ENCODE results near the gene TMC5. TPM values are rescaled to one million over a fixed set of nuclear protein-coding genes. Genes with fewer than 3 reads are reported as not detected.
"Not testable (repeated sequence)": the region's sequence is repeated elsewhere in the genome, so short reads cannot be mapped to it uniquely, and the experiment has no call there.

Gene TMC5
- total RNA-seq, 2 experiments from 2014 or later = not detected

- H3K4me1 Mint-ChIP-seq (ENCODE audit: low read depth) = no peaks in the 10 kb centered on the region
- POLR2A ChIA-PET = no interaction called here
- TF ChIP-seq CTCF (IDR thresholded peaks at IDR 0.05) = no peak
- no peak overlapping the region for H3K4me3 Mint-ChIP-seq
- no peaks in the 10 kb centered on the region for H3K36me3 ChIP-seq (ENCODE audit: insufficient read depth, low read length)
- H3K4me1 ChIP-seq (ENCODE audit: insufficient read depth, low read length) = no peaks in the 10 kb centered on the region
- intact Hi-C loops (cut with DNase I, micrococcal nuclease) = no loop called here
- DNase-seq (no peak), ATAC-seq (ENCODE audit: poor library complexity) (no peak)
- H3K27me3 ChIP-seq (ENCODE audit: control insufficient read depth in 1 of 2, insufficient read depth in 2 of 2, low read length in 2 of 2) = peaks cover 6 to 9% of the 10 kb centered on the region in 2 experiments
- H3K27me3 Mint-ChIP-seq = peaks cover 34% of the 10 kb centered on the region
- CTCF ChIA-PET = no interaction called here
- H3K36me3 Mint-ChIP-seq (ENCODE audit: low read depth) = no peaks in the 10 kb centered on the region
- no peak overlapping the region for H3K4me3 ChIP-seq (ENCODE audit: low read length)
- H3K9me3 Mint-ChIP-seq = no peaks in the 10 kb centered on the region
- H3K9me3 ChIP-seq (ENCODE audit: control insufficient read depth in 1 of 2, insufficient read depth in 1 of 2, low read length in 2 of 2) = no peaks in the 10 kb centered on the region
- no peak overlapping the region for H3K27ac ChIP-seq (ENCODE audit: low read depth in 1 of 2, low read length in 2 of 2)
- H3K27ac Mint-ChIP-seq = no peak overlapping the region
Observed at GRCh38 chr16:19392352-19392751, 25.3 kb upstream of the TMC5 start.

GRCh38 chr16:19393226-19394111, 24.2 kb upstream of the TMC5 start:
- intact Hi-C loops (cut with DNase I, micrococcal nuclease) = no loop called here
- ChIA-PET POLR2A (no interaction called here), CTCF (no interaction called here)

GRCh38 chr16:19395646-19396267, 21.9 kb upstream of the TMC5 start:
- H3K27me3 ChIP-seq (ENCODE audit: control insufficient read depth in 1 of 2, insufficient read depth in 2 of 2, low read length in 2 of 2); H3K36me3 Mint-ChIP-seq (ENCODE audit: low read depth); H3K4me1 Mint-ChIP-seq (ENCODE audit: low read depth); DNase-seq; H3K27ac ChIP-seq (ENCODE audit: low read depth in 1 of 2, low read length in 2 of 2); H3K36me3 ChIP-seq (ENCODE audit: insufficient read depth, low read length); H3K4me3 ChIP-seq (ENCODE audit: low read length); H3K4me3 Mint-ChIP-seq; intact Hi-C loops (cut with DNase I, micrococcal nuclease); H3K9me3 ChIP-seq (ENCODE audit: control insufficient read depth in 1 of 2, insufficient read depth in 1 of 2, low read length in 2 of 2); H3K4me1 ChIP-seq (ENCODE audit: insufficient read depth, low read length); ATAC-seq (ENCODE audit: poor library complexity); POLR2A ChIA-PET; CTCF ChIA-PET; H3K27ac Mint-ChIP-seq; H3K9me3 Mint-ChIP-seq: not testable (repeated sequence)
- H3K27me3 Mint-ChIP-seq = peaks cover 28% of the 10 kb centered on the region

More at GRCh38 chr16:19393226-19394111, 24.2 kb upstream of the TMC5 start:
- H3K27ac ChIP-seq (ENCODE audit: low read depth in 1 of 2, low read length in 2 of 2) = no peak overlapping the region
- Mint-ChIP-seq H3K4me1 (ENCODE audit: low read depth) (no peaks in the 10 kb centered on the region), H3K27ac (no peak overlapping the region), H3K9me3 (no peaks in the 10 kb centered on the region), H3K4me3 (no peak overlapping the region), H3K36me3 (ENCODE audit: low read depth) (no peaks in the 10 kb centered on the region), H3K27me3 (peaks cover 31% of the 10 kb centered on the region)
- no peaks in the 10 kb centered on the region for H3K4me1 ChIP-seq (ENCODE audit: insufficient read depth, low read length)
- no peak for TF ChIP-seq CTCF (IDR thresholded peaks at IDR 0.05)
- peaks cover 6 to 9% of the 10 kb centered on the region in 2 experiments for H3K27me3 ChIP-seq (ENCODE audit: control insufficient read depth in 1 of 2, insufficient read depth in 2 of 2, low read length in 2 of 2)
- no peak overlapping the region for H3K4me3 ChIP-seq (ENCODE audit: low read length)
- H3K36me3 ChIP-seq (ENCODE audit: insufficient read depth, low read length) = no peaks in the 10 kb centered on the region
- DNase-seq (no peak), ATAC-seq (ENCODE audit: poor library complexity) (no peak)
- H3K9me3 ChIP-seq (ENCODE audit: control insufficient read depth in 1 of 2, insufficient read depth in 1 of 2, low read length in 2 of 2) = no peaks in the 10 kb centered on the region
